ENCODE data around the gene DNAJC15. TPM values are rescaled to one million over a fixed set of nuclear protein-coding genes. Genes with fewer than 3 reads are reported as not detected.

Gene DNAJC15
- total RNA-seq, 2 donors from 2014 or later: 7.6 to 10.7 TPM

GRCh38 chr13:43119206-43119605 lies 95.8 kb downstream of the DNAJC15 start:
- DNase-seq (ENCODE audit: low spot score): no peak
- TF ChIP-seq CTCF (IDR thresholded peaks at IDR 0.05): no peak
- Histone ChIP-seq H3K27ac (no peak overlapping the region), H3K4me3 (no peak overlapping the region), H3K27me3 (replicated peaks; ENCODE audit: insufficient read depth) (no peaks in the 10 kb centered on the region), H3K9me3 (no peaks in the 10 kb centered on the region), H3K4me1 (ENCODE audit: control insufficient read depth in 1 of 2, low read depth in 2 of 2) (no peaks in the 10 kb centered on the region), H3K36me3 (no peaks in the 10 kb centered on the region)
- no peak for ATAC-seq (ENCODE audit: insufficient number of reproducible peaks, low FRiP score, low read depth)

GRCh38 chr13:43122791-43123190 lies 99.4 kb downstream of the DNAJC15 start:
- ATAC-seq (ENCODE audit: insufficient number of reproducible peaks, low FRiP score, low read depth) (no peak), DNase-seq (ENCODE audit: low spot score) (no peak)
- Histone ChIP-seq H3K27ac (no peak overlapping the region), H3K4me3 (no peak overlapping the region), H3K36me3 (no peaks in the 10 kb centered on the region), H3K9me3 (no peaks in the 10 kb centered on the region), H3K27me3 (replicated peaks; ENCODE audit: insufficient read depth) (no peaks in the 10 kb centered on the region), H3K4me1 (ENCODE audit: control insufficient read depth in 1 of 2, low read depth in 2 of 2) (no peaks in the 10 kb centered on the region)
- TF ChIP-seq CTCF (IDR thresholded peaks at IDR 0.05): no peak

GRCh38 chr13:43123856-43124255 lies 100.5 kb downstream of the DNAJC15 start:
- Histone ChIP-seq H3K4me1 (ENCODE audit: control insufficient read depth in 1 of 2, low read depth in 2 of 2) (peaks cover 0 to 7% of the 10 kb centered on the region in 2 donors), H3K36me3 (no peaks in the 10 kb centered on the region), H3K27ac (no peak overlapping the region), H3K27me3 (replicated peaks; ENCODE audit: insufficient read depth) (no peaks in the 10 kb centered on the region), H3K4me3 (no peak overlapping the region), H3K9me3 (no peaks in the 10 kb centered on the region)
- DNase-seq (ENCODE audit: low spot score) (no peak), ATAC-seq (ENCODE audit: insufficient number of reproducible peaks, low FRiP score, low read depth) (no peak)
- no peak for TF ChIP-seq CTCF (IDR thresholded peaks at IDR 0.05)

- no peaks in the 10 kb centered on the region for H3K36me3 ChIP-seq
- ATAC-seq (ENCODE audit: insufficient number of reproducible peaks, low FRiP score, low read depth) (no peak), DNase-seq (ENCODE audit: low spot score) (no peak)
- no peaks in the 10 kb centered on the region for H3K27me3 ChIP-seq (replicated peaks; ENCODE audit: insufficient read depth)
- peaks cover 0 to 10% of the 10 kb centered on the region in 2 donors for H3K4me1 ChIP-seq (ENCODE audit: control insufficient read depth in 1 of 2, low read depth in 2 of 2)
- H3K4me3 ChIP-seq: no peak overlapping the region
- no peak overlapping the region for H3K27ac ChIP-seq
- H3K9me3 ChIP-seq: no peaks in the 10 kb centered on the region
- TF ChIP-seq CTCF (IDR thresholded peaks at IDR 0.05): no peak
Observed at GRCh38 chr13:43124490-43124889, 101.1 kb downstream of the DNAJC15 start.

- Histone ChIP-seq H3K27me3 (replicated peaks; ENCODE audit: insufficient read depth) (no peaks in the 10 kb centered on the region), H3K4me3 (no peak overlapping the region), H3K27ac (no peak overlapping the region), H3K9me3 (no peaks in the 10 kb centered on the region), H3K36me3 (no peaks in the 10 kb centered on the region), H3K4me1 (ENCODE audit: control insufficient read depth in 1 of 2, low read depth in 2 of 2) (peaks cover 0 to 10% of the 10 kb centered on the region in 2 donors)
- ATAC-seq (ENCODE audit: insufficient number of reproducible peaks, low FRiP score, low read depth) (no peak), DNase-seq (ENCODE audit: low spot score) (no peak)
- TF ChIP-seq CTCF (IDR thresholded peaks at IDR 0.05): no peak
Observed at GRCh38 chr13:43126420-43126819, 103.0 kb downstream of the DNAJC15 start.
